BLaER1 treated with 17β-estradiol and CSF1 and Interleukin-3, amounts not matched to agents 10 nM and 100 nM (cell line): ENCODE measurements around the gene FOXN1.

Experiments
- H3K27ac ChIP-seq, 11 experiments: shearing (Covaris generic); formaldehyde crosslinking; 2 replicates each; pipeline ENCODE4 v1.8.1; 2022
- H3K27me3 ChIP-seq, 11 experiments: shearing (Covaris generic); formaldehyde crosslinking; 2 replicates each; pipeline ENCODE4 v1.8.1; 2022
- H3K36me3 ChIP-seq, 11 experiments: shearing (Covaris generic); formaldehyde crosslinking; 2 replicates each; pipeline ENCODE4 v1.8.1; 2022
- H3K4me1 ChIP-seq, 10 experiments: shearing (Covaris generic); formaldehyde crosslinking; 2 replicates each; pipeline ENCODE4 v1.8.1; 2022
- H3K4me2 ChIP-seq, 11 experiments: shearing (Covaris generic); formaldehyde crosslinking; 2 replicates each; pipeline ENCODE4 v1.8.1; 2022
- H3K4me3 ChIP-seq, 10 experiments: shearing (Covaris generic); formaldehyde crosslinking; 2 replicates each; pipeline ENCODE4 v1.8.1; 2022
- H3K9ac ChIP-seq, 11 experiments: shearing (Covaris generic); formaldehyde crosslinking; 2 replicates each; pipeline ENCODE4 v1.8.1; 2022
- H3K9me3 ChIP-seq, 11 experiments: shearing (Covaris generic); formaldehyde crosslinking; replicated peaks in 1 of 11; 2 replicates each; pipeline ENCODE4 v1.8.1; 2022
- H4K20me1 ChIP-seq, 11 experiments: shearing (Covaris generic); formaldehyde crosslinking; 2 replicates each; pipeline ENCODE4 v1.8.1; 2022
- Cebpa-rat ChIP-seq, 11 experiments: shearing (Covaris generic); IDR thresholded peaks; 2 replicates each; pipeline ENCODE4 v1.8.1; 2022

FOXN1 gene

GRCh38 chr17:28484296-28484695, 21.9 kb upstream of the FOXN1 start:
- no peaks in the 10 kb centered on the region for H4K20me1 ChIP-seq
- H3K27me3 ChIP-seq: no peaks in the 10 kb centered on the region
- peaks cover 27 to 51% (median 34%) of the 10 kb centered on the region in 10 experiments for H3K4me1 ChIP-seq
- peak overlapping the region; percentile 28 to 87 (median 60); a peak in 21 of 22 replicates for H3K4me2 ChIP-seq
- no peaks in the 10 kb centered on the region for H3K9me3 ChIP-seq
- no peak overlapping the region for H3K4me3 ChIP-seq
- 0 out of 22 replicates have a peak overlapping the region, but pooled peaks of 2 of the 11 experiments have one; percentile 0 to 7 for H3K9ac ChIP-seq
- no peak for TF ChIP-seq Cebpa-rat (IDR thresholded peaks at IDR 0.05)
- peak overlapping the region in 3 of 11 experiments; percentile 31 to 46 (median 41); a peak in 4 of 22 replicates for H3K27ac ChIP-seq
- H3K36me3 ChIP-seq: no peaks in the 10 kb centered on the region

GRCh38 chr17:28485049-28485448, 21.1 kb upstream of the FOXN1 start:
- Histone ChIP-seq H3K36me3 (no peaks in the 10 kb centered on the region), H3K9me3 (no peaks in the 10 kb centered on the region), H3K4me2 (peak overlapping the region; percentile 28 to 87 (median 60); a peak in 20 of 22 replicates), H3K27ac (peak overlapping the region in 3 of 11 experiments; percentile 31 to 46 (median 41); a peak in 4 of 22 replicates), H3K9ac (peak overlapping the region in 1 of 11 experiments; percentile 7; a peak in 1 of 22 replicates), H3K4me3 (no peak overlapping the region), H4K20me1 (no peaks in the 10 kb centered on the region), H3K4me1 (peaks cover 27 to 51% (median 34%) of the 10 kb centered on the region in 10 experiments), H3K27me3 (no peaks in the 10 kb centered on the region)
- no peak for TF ChIP-seq Cebpa-rat (IDR thresholded peaks at IDR 0.05)

GRCh38 chr17:28487881-28488532, 18.1 kb upstream of the FOXN1 start:
- no peaks in the 10 kb centered on the region for H4K20me1 ChIP-seq
- TF ChIP-seq Cebpa-rat (IDR thresholded peaks at IDR 0.05): no peak
- peaks cover 30 to 69% (median 45%) of the 10 kb centered on the region in 10 experiments for H3K4me1 ChIP-seq
- H3K9me3 ChIP-seq: no peaks in the 10 kb centered on the region
- H3K9ac ChIP-seq: no peak overlapping the region
- peak overlapping the region in 10 of 11 experiments; percentile 46 to 72 (median 61); a peak in 13 of 22 replicates for H3K4me2 ChIP-seq
- no peak overlapping the region; a peak in 1 of 22 replicates for H3K27ac ChIP-seq
- no peak overlapping the region for H3K4me3 ChIP-seq
- H3K36me3 ChIP-seq: no peaks in the 10 kb centered on the region
- H3K27me3 ChIP-seq: no peaks in the 10 kb centered on the region

GRCh38 chr17:28488533-28489276, 17.4 kb upstream of the FOXN1 start:
- no peak overlapping the region for H3K4me3 ChIP-seq
- H3K27ac ChIP-seq: peak overlapping the region in 1 of 11 experiments; percentile 5; a peak in 1 of 22 replicates
- H3K4me1 ChIP-seq: peaks cover 32 to 71% (median 50%) of the 10 kb centered on the region in 10 experiments
- H3K36me3 ChIP-seq: no peaks in the 10 kb centered on the region
- H3K27me3 ChIP-seq: no peaks in the 10 kb centered on the region
- H3K4me2 ChIP-seq: no peak overlapping the region; a peak in 1 of 22 replicates
- H3K9ac ChIP-seq: no peak overlapping the region
- H3K9me3 ChIP-seq: no peaks in the 10 kb centered on the region
- no peaks in the 10 kb centered on the region for H4K20me1 ChIP-seq
- no peak for TF ChIP-seq Cebpa-rat (IDR thresholded peaks at IDR 0.05)

- Histone ChIP-seq H3K27me3 (no peaks in the 10 kb centered on the region), H3K9ac (no peak overlapping the region), H3K27ac (no peak overlapping the region), H3K4me2 (no peak overlapping the region), H3K4me3 (no peak overlapping the region), H3K36me3 (no peaks in the 10 kb centered on the region), H4K20me1 (no peaks in the 10 kb centered on the region), H3K4me1 (peaks cover 14 to 72% (median 55%) of the 10 kb centered on the region in 10 experiments), H3K9me3 (no peaks in the 10 kb centered on the region)
- TF ChIP-seq Cebpa-rat (IDR thresholded peaks at IDR 0.05): no peak
Measured at GRCh38 chr17:28491286-28491685, 14.9 kb upstream of the FOXN1 start.

- Histone ChIP-seq H3K4me2 (peak overlapping the region in 3 of 11 experiments; percentile 66 to 84 (median 71); a peak in 4 of 22 replicates), H3K4me3 (no peak overlapping the region), H4K20me1 (no peaks in the 10 kb centered on the region), H3K9ac (no peak overlapping the region), H3K27me3 (no peaks in the 10 kb centered on the region), H3K9me3 (no peaks in the 10 kb centered on the region), H3K36me3 (no peaks in the 10 kb centered on the region), H3K4me1 (peaks cover 13 to 71% (median 52%) of the 10 kb centered on the region in 10 experiments), H3K27ac (no peak overlapping the region)
- no peak for TF ChIP-seq Cebpa-rat (IDR thresholded peaks at IDR 0.05)
Measured at GRCh38 chr17:28491860-28492259, 14.3 kb upstream of the FOXN1 start.

- Histone ChIP-seq H3K4me3 (no peak overlapping the region), H4K20me1 (no peaks in the 10 kb centered on the region), H3K4me2 (peak overlapping the region; percentile 39 to 84 (median 69)), H3K27ac (peak overlapping the region in 8 of 11 experiments; percentile 6 to 66 (median 52); a peak in 17 of 22 replicates), H3K36me3 (no peaks in the 10 kb centered on the region), H3K9ac (peak overlapping the region in 7 of 11 experiments; percentile 7 to 59 (median 25); a peak in 7 of 22 replicates), H3K27me3 (no peaks in the 10 kb centered on the region), H3K4me1 (peaks cover 8 to 69% (median 51%) of the 10 kb centered on the region in 10 experiments), H3K9me3 (no peaks in the 10 kb centered on the region)
- TF ChIP-seq Cebpa-rat (IDR thresholded peaks at IDR 0.05): no peak
Measured at GRCh38 chr17:28492352-28493310, 13.5 kb upstream of the FOXN1 start.

GRCh38 chr17:28493460-28493859, 12.7 kb upstream of the FOXN1 start:
- no peaks in the 10 kb centered on the region for H3K27me3 ChIP-seq
- H4K20me1 ChIP-seq: no peaks in the 10 kb centered on the region
- H3K4me2 ChIP-seq: peak overlapping the region; percentile 39 to 84 (median 69); a peak in 21 of 22 replicates
- H3K9ac ChIP-seq: peak overlapping the region in 6 of 11 experiments; percentile 7 to 59 (median 28); a peak in 8 of 22 replicates
- H3K9me3 ChIP-seq: no peaks in the 10 kb centered on the region
- no peaks in the 10 kb centered on the region for H3K36me3 ChIP-seq
- no peak overlapping the region for H3K4me3 ChIP-seq
- H3K27ac ChIP-seq: peak overlapping the region in 8 of 11 experiments; percentile 6 to 66 (median 52); a peak in 16 of 22 replicates
- TF ChIP-seq Cebpa-rat (IDR thresholded peaks at IDR 0.05): no peak
- peaks cover 8 to 71% (median 52%) of the 10 kb centered on the region in 10 experiments for H3K4me1 ChIP-seq
